Measurements from ENCODE around the gene MIEN1.
A peak's percentile ranks its signal among the peaks of the same experiment; 100 is the strongest.
"Not testable (repeated sequence)": the region's sequence is repeated elsewhere in the genome, so short reads cannot be mapped to it uniquely, and the experiment has no call there.

MIEN1 gene

GRCh38 chr17:39739885-39740356 lies 9.6 kb upstream of the MIEN1 start:
- DNase-seq, result no peak

- DNase-seq, result no peak
These were observed 8.9 kb upstream of the MIEN1 start for GRCh38 chr17:39738983-39739884.

- DNase-seq, result peak; percentile 4
These were observed 8.2 kb upstream of the MIEN1 start for GRCh38 chr17:39738568-39738901.

GRCh38 chr17:39737760-39738567 lies 7.6 kb upstream of the MIEN1 start, which contains the start of gene GRB7:
Gene GRB7 (plus strand): TSS chr17:39737938. CDS start chr17:39742302, 4,364 bp downstream.
- DNase-seq, result no peak

GRCh38 chr17:39737206-39737759 lies 7.0 kb upstream of the MIEN1 start:
- DNase-seq, result no peak

GRCh38 chr17:39736319-39737165 lies 6.2 kb upstream of the MIEN1 start:
- no peak for DNase-seq

GRCh38 chr17:39735882-39736281 lies 5.5 kb upstream of the MIEN1 start:
- no peak for DNase-seq

- DNase-seq, result no peak
These were observed 2.3 kb upstream of the MIEN1 start for GRCh38 chr17:39732586-39732985.

GRCh38 chr17:39729280-39729851 lies 966 bp downstream of the MIEN1 start:
- DNase-seq, result no peak

GRCh38 chr17:39727556-39727955 lies 2.8 kb downstream of the MIEN1 start:
- DNase-seq, result no peak

GRCh38 chr17:39726617-39727016 lies 3.7 kb downstream of the MIEN1 start:
- DNase-seq, result no peak

- not testable (repeated sequence) for DNase-seq
These were observed 4.4 kb downstream of the MIEN1 start for GRCh38 chr17:39725923-39726322.

- DNase-seq, result no peak
These were observed 5.6 kb downstream of the MIEN1 start for GRCh38 chr17:39724731-39725130.

- DNase-seq, result no peak
These were observed 7.1 kb downstream of the MIEN1 start for GRCh38 chr17:39722965-39723848.

- DNase-seq, result no peak
These were observed 8.2 kb downstream of the MIEN1 start for GRCh38 chr17:39722104-39722503.

- no peak for DNase-seq
These were observed 10.6 kb downstream of the MIEN1 start for GRCh38 chr17:39719563-39720355.

- DNase-seq, result no peak
These were observed 12.7 kb downstream of the MIEN1 start for GRCh38 chr17:39717660-39718059.

- DNase-seq, result no peak
These were observed 13.3 kb downstream of the MIEN1 start for GRCh38 chr17:39716879-39717536.

- DNase-seq, result no peak
These were observed 14.1 kb downstream of the MIEN1 start for GRCh38 chr17:39716073-39716818.

Data from inflammatory macrophage treated with lipopolysaccharide for 4 hours (primary cell).